B cell (primary cell): Measurements from ENCODE around the gene SPCS3. TPM values are rescaled to one million over a fixed set of nuclear protein-coding genes. Genes with fewer than 3 reads are reported as not detected.

Source experiments
- ATAC-seq: fragments of 200-7000 bp; cut with Tn5 transposase; one replicate; pipeline ENCODE4 v1.10.0; 2021; ENCODE audit warnings: low read depth, mild to moderate bottlenecking, moderate number of reproducible peaks, moderate library complexity
- CTCF ChIA-PET: fragments of 350-600 bp; sonication (Branson Sonifier 250); formaldehyde crosslinking; loops from one replicate; lab custom pipeline; 2021; ENCODE audit warnings: antibody characterized with exemption, inconsistent platforms; lab: Charles Lee
- POLR2A ChIA-PET: fragments of 350-600 bp; sonication (Branson Sonifier 250); formaldehyde crosslinking; loops from one replicate; lab custom pipeline; 2021; ENCODE audit warnings: antibody characterized with exemption; lab: Charles Lee
- DNase-seq: peaks from one replicate; pipeline ENCODE4 v3.0.0; 2013
- H2AFZ ChIP-seq: 2 replicates; pipeline ENCODE4 v1.6.1; 2012; ENCODE audit warnings: mild to moderate bottlenecking, low read depth, low read length; ENCODE audit not compliant: insufficient read depth, poor library complexity, severe bottlenecking
- H3K27ac ChIP-seq, 2 donors: 1 replicate in 1 of 2; 2 replicates in 1 of 2; pipeline ENCODE4 v1.5.1; 2012 to 2013; ENCODE audit warnings: low read length in 2 of 2, mild to moderate bottlenecking in 2 of 2, moderate library complexity in 1 of 2
- H3K27me3 ChIP-seq, 4 experiments: fragments of 200-600 bp in 1 of 4; sonication (generic) in 1 of 4; replicated peaks in 1 of 4; 1 replicate in 2 of 4; 2 replicates in 2 of 4; pipeline versions ENCODE4 v1.6.1 to v1.7.0; 2013 to 2016; ENCODE audit warnings: low read length in 3 of 4, mild to moderate bottlenecking in 2 of 4, mixed read lengths in 1 of 4, moderate library complexity in 1 of 4; ENCODE audit not compliant: insufficient read depth in 4 of 4, control insufficient read depth in 3 of 4; ENCODE audit errors: control extremely low read depth in 1 of 4
- H3K36me3 ChIP-seq, 2 experiments: replicated peaks in 1 of 2; 1 replicate in 1 of 2; 2 replicates in 1 of 2; pipeline versions ENCODE4 v1.6.1 to v1.7.1; 2013; ENCODE audit warnings: low read length in 1 of 2; ENCODE audit not compliant: insufficient read depth in 2 of 2, control insufficient read depth in 1 of 2; ENCODE audit errors: control extremely low read depth in 1 of 2, extremely low read depth in 1 of 2
- H3K4me1 ChIP-seq, 2 donors: fragments of 200-600 bp in 1 of 2; sonication (generic) in 1 of 2; 1 replicate in 1 of 2; 2 replicates in 1 of 2; pipeline versions ENCODE4 v1.5.1 to v1.6.1; 2013 to 2017; ENCODE audit warnings: low read length in 2 of 2; ENCODE audit not compliant: control insufficient read depth in 2 of 2, insufficient read depth in 2 of 2
- H3K4me2 ChIP-seq: replicated peaks from 2 replicates; pipeline ENCODE3; 2012; ENCODE audit warnings: mild to moderate bottlenecking, low read depth, low read length; ENCODE audit not compliant: poor library complexity, severe bottlenecking
- H3K4me3 ChIP-seq, 5 experiments: fragments of 200-600 bp in 1 of 5; sonication (generic) in 1 of 5; 1 replicate in 3 of 5; 2 replicates in 2 of 5; pipeline versions ENCODE4 v1.5.1 to v1.7.0; 2011 to 2016; ENCODE audit warnings: low read length in 4 of 5, mild to moderate bottlenecking in 4 of 5, low read depth in 2 of 5, control low read depth in 1 of 5, moderate library complexity in 1 of 5; ENCODE audit not compliant: insufficient read depth in 1 of 5; ENCODE audit errors: control extremely low read depth in 1 of 5, extremely low read depth in 1 of 5
- H3K79me2 ChIP-seq: fragments of 200-600 bp; sonication (generic); one replicate; pipeline ENCODE4 v1.6.0; 2016; ENCODE audit warnings: low read length; ENCODE audit not compliant: control insufficient read depth, insufficient read depth
- H3K9ac ChIP-seq: fragments of 200-600 bp; sonication (generic); 2 replicates; pipeline ENCODE4 v1.6.1; 2017; ENCODE audit warnings: mild to moderate bottlenecking, low read length, moderate library complexity
- H3K9me3 ChIP-seq, 3 donors: one replicate each; pipeline versions ENCODE4 v1.6.1 to v1.7.1; 2013; ENCODE audit warnings: low read length in 2 of 3; ENCODE audit not compliant: control insufficient read depth in 2 of 3, insufficient read depth in 1 of 3; ENCODE audit errors: control extremely low read depth in 1 of 3
- H4K20me1 ChIP-seq: 2 replicates; pipeline ENCODE4 v1.6.0; 2012; ENCODE audit warnings: mild to moderate bottlenecking, low read length; ENCODE audit not compliant: insufficient read depth, control insufficient read depth, poor library complexity, severe bottlenecking
- H3K27ac Mint-ChIP-seq: one replicate; pipeline ENCODE4 v1.8.0; 2021; ENCODE audit warnings: mixed read lengths
- H3K27me3 Mint-ChIP-seq: one replicate; pipeline ENCODE4 v1.8.0; 2021; ENCODE audit warnings: mixed read lengths
- H3K4me1 Mint-ChIP-seq: one replicate; pipeline ENCODE4 v1.8.0; 2021; ENCODE audit warnings: mixed read lengths
- H3K4me3 Mint-ChIP-seq: one replicate; pipeline ENCODE4 v1.8.0; 2021; ENCODE audit warnings: mixed read lengths
- H3K9me3 Mint-ChIP-seq: one replicate; pipeline ENCODE4 v1.8.0; 2022; ENCODE audit warnings: mixed read lengths; ENCODE audit not compliant: insufficient read depth
- EZH2 ChIP-seq: IDR thresholded peaks from 2 replicates; pipeline ENCODE4 v1.6.1; 2012; ENCODE audit warnings: borderline replicate concordance, low read depth, mild to moderate bottlenecking, moderate library complexity, low read length; ENCODE audit not compliant: insufficient read depth, poor library complexity, severe bottlenecking
- WGBS: methylation state at CpG from one replicate; pipeline ENCODE4 v1.1.5; 2013; ENCODE audit warnings: missing lambda C conversion rate; ENCODE audit not compliant: insufficient coverage; 5-methylcytosine and 5-hydroxymethylcytosine counted together
- intact Hi-C: fragments of 100-400 bp; cut with micrococcal nuclease; formaldehyde crosslinking; loops from one replicate; pipeline ENCODE4 v1.10.0; 2022
- polyA plus RNA-seq: library from polyadenylated mRNA; depleted of rRNA; stranded (reverse); fragments of >200 nt; gene quantifications from 2 replicates; pipeline ENCODE4 v1.2.3, GENCODE V29; 2012
- total RNA-seq, 2 donors: library from RNA; stranded (reverse); fragments of 120-200 nt in 1 of 2; gene quantifications; 1 replicate in 1 of 2; 2 replicates in 1 of 2; pipeline versions ENCODE4 v1.2.3 to v1.2.4, GENCODE V29; 2013 to 2022
- TF ChIP-seq, protein P1 (sequence below): fragments of 200-600 bp; IDR thresholded peaks from one replicate; pipeline ENCODE4 v1.8.0; 2022; ENCODE audit warnings: antibody characterized with exemption, mild to moderate bottlenecking

The SPCS3 gene
- total and polyA plus RNA-seq, 2 donors (not counting 1 experiment from before 2014, with no cell fraction given) = 27.8 to 92.4 TPM

DNA sequence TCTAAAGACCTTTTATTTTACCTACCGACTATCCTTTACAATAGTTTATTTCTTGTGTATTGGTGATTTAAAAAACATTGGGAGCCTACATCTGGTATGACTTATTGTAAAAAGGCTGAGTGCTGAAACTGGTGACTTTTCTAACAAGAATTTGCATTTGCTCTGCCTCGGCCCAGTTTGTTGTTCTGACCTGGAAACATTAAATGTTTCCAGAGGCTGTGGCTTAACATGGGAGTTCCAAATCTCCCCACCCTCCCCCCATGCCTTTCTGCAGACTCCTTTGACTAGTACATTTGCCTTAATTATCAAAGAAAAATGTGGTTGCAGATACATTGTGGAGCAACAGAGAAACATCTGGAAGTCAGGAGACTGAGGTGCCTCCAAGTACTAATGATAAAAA lies 39.8 kb downstream of the SPCS3 start:
- no peaks in the 10 kb centered on the region for H3K36me3 ChIP-seq
- whole genome bisulfite sequencing = no CpG with 5 or more reads among the region's 2 CpGs
- no peak overlapping the region for H3K4me3 ChIP-seq
- no peaks in the 10 kb centered on the region for H3K9me3 ChIP-seq
- Mint-ChIP-seq H3K4me3 (no peak overlapping the region), H3K4me1 (peaks cover 6% of the 10 kb centered on the region), H3K27ac (no peak overlapping the region), H3K9me3 (no peaks in the 10 kb centered on the region), H3K27me3 (no peaks in the 10 kb centered on the region)
- no peak overlapping the region for H3K4me2 ChIP-seq
- H3K9ac ChIP-seq = no peak overlapping the region
- ATAC-seq (no peak), DNase-seq (no peak)
- no peaks in the 10 kb centered on the region for H4K20me1 ChIP-seq
- H3K27me3 ChIP-seq = no peaks in the 10 kb centered on the region
- H3K27ac ChIP-seq = no peak overlapping the region
- intact Hi-C loops = no loop called here
- no peak for TF ChIP-seq EZH2
- TF ChIP-seq, protein P1, sequence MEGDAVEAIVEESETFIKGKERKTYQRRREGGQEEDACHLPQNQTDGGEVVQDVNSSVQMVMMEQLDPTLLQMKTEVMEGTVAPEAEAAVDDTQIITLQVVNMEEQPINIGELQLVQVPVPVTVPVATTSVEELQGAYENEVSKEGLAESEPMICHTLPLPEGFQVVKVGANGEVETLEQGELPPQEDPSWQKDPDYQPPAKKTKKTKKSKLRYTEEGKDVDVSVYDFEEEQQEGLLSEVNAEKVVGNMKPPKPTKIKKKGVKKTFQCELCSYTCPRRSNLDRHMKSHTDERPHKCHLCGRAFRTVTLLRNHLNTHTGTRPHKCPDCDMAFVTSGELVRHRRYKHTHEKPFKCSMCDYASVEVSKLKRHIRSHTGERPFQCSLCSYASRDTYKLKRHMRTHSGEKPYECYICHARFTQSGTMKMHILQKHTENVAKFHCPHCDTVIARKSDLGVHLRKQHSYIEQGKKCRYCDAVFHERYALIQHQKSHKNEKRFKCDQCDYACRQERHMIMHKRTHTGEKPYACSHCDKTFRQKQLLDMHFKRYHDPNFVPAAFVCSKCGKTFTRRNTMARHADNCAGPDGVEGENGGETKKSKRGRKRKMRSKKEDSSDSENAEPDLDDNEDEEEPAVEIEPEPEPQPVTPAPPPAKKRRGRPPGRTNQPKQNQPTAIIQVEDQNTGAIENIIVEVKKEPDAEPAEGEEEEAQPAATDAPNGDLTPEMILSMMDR = no peak
- no peaks in the 10 kb centered on the region for H3K4me1 ChIP-seq
- no peak overlapping the region for H2AFZ ChIP-seq
- no peaks in the 10 kb centered on the region for H3K79me2 ChIP-seq
- CTCF ChIA-PET = no interaction called here
- POLR2A ChIA-PET = no interaction called here

DNA sequence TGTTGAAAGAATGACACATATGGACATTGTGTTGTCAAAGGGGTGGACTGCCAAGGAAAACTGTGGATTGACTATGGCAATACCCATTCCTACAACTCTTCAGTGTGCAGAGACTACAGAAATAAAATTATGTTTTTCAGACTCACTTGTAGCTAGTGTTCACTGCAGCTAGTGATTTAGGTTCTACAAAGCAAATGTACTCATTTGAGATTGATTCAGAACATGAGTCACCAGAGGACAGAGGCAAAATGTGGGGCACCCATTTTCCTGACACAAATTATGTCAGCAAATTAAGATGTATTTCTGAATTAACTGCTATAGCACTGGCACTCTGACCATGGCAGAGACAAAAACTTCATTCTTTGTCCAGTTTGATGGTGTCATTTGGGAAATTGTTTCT lies 40.7 kb downstream of the SPCS3 start:
- no peak overlapping the region for H3K4me2 ChIP-seq
- Mint-ChIP-seq H3K9me3 (no peaks in the 10 kb centered on the region), H3K4me3 (no peak overlapping the region), H3K27me3 (no peaks in the 10 kb centered on the region), H3K27ac (no peak overlapping the region), H3K4me1 (peaks cover 6% of the 10 kb centered on the region)
- H3K36me3 ChIP-seq = no peaks in the 10 kb centered on the region
- DNase-seq (no peak), ATAC-seq (no peak)
- H3K27ac ChIP-seq = no peak overlapping the region
- H3K79me2 ChIP-seq = no peaks in the 10 kb centered on the region
- ChIA-PET CTCF (no interaction called here), POLR2A (no interaction called here)
- H4K20me1 ChIP-seq = no peaks in the 10 kb centered on the region
- H3K27me3 ChIP-seq = no peaks in the 10 kb centered on the region
- no peak overlapping the region for H3K4me3 ChIP-seq
- no peaks in the 10 kb centered on the region for H3K9me3 ChIP-seq
- no peak overlapping the region for H2AFZ ChIP-seq
- intact Hi-C loops = no loop called here
- no peaks in the 10 kb centered on the region for H3K4me1 ChIP-seq
- TF ChIP-seq, protein P1 = no peak
- TF ChIP-seq EZH2 = no peak
- H3K9ac ChIP-seq = no peak overlapping the region
